ENCODE data around the gene OVCH2.

Gene OVCH2

GRCh38 chr11:7686761-7687160 lies 19.5 kb downstream of the OVCH2 start:
- Histone ChIP-seq H4K20me1 (ENCODE audit: insufficient read depth, low read length) (no peaks in the 10 kb centered on the region), H3K79me2 (ENCODE audit: insufficient read depth, low read length) (no peaks in the 10 kb centered on the region), H3K4me1 (ENCODE audit: insufficient read depth, low read length, severe bottlenecking) (no peaks in the 10 kb centered on the region), H3K36me3 (ENCODE audit: insufficient read depth, low read length) (no peaks in the 10 kb centered on the region), H3K9me3 (ENCODE audit: low read length) (no peaks in the 10 kb centered on the region), H3K27me3 (ENCODE audit: insufficient read depth, low read length) (no peaks in the 10 kb centered on the region), H3K4me3 (ENCODE audit: low read depth, low read length, poor library complexity, severe bottlenecking) (no peak overlapping the region), H3K9me2 (ENCODE audit: low read depth, low read length) (no peaks in the 10 kb centered on the region), H3F3A (ENCODE audit: insufficient read depth, low read length) (no peaks in the 10 kb centered on the region), H3K27ac (ENCODE audit: low read depth, low read length, poor library complexity, severe bottlenecking) (no peak overlapping the region), H3K4me2 (ENCODE audit: low read length) (no peak overlapping the region), H3K9ac (ENCODE audit: low read length) (no peak overlapping the region), H2AFZ (ENCODE audit: low read length) (no peak overlapping the region)
- TF ChIP-seq EZH2 (IDR thresholded peaks at IDR 0.05; ENCODE audit: borderline replicate concordance, low read length) (no peak), CTCF (IDR thresholded peaks at IDR 0.05; ENCODE audit: low read length) (no peak)

GRCh38 chr11:7683571-7683970 lies 22.7 kb downstream of the OVCH2 start:
- H3K27ac ChIP-seq (ENCODE audit: low read depth, low read length, poor library complexity, severe bottlenecking), result no peak overlapping the region
- H3K79me2 ChIP-seq (ENCODE audit: insufficient read depth, low read length), result no peaks in the 10 kb centered on the region
- H3K9me2 ChIP-seq (ENCODE audit: low read depth, low read length), result no peaks in the 10 kb centered on the region
- no peak overlapping the region for H3K9ac ChIP-seq (ENCODE audit: low read length)
- H4K20me1 ChIP-seq (ENCODE audit: insufficient read depth, low read length), result no peaks in the 10 kb centered on the region
- no peak overlapping the region for H3K4me3 ChIP-seq (ENCODE audit: low read depth, low read length, poor library complexity, severe bottlenecking)
- H3F3A ChIP-seq (ENCODE audit: insufficient read depth, low read length), result no peaks in the 10 kb centered on the region
- no peak overlapping the region for H2AFZ ChIP-seq (ENCODE audit: low read length)
- no peaks in the 10 kb centered on the region for H3K36me3 ChIP-seq (ENCODE audit: insufficient read depth, low read length)
- no peaks in the 10 kb centered on the region for H3K27me3 ChIP-seq (ENCODE audit: insufficient read depth, low read length)
- H3K9me3 ChIP-seq (ENCODE audit: low read length), result no peaks in the 10 kb centered on the region
- no peaks in the 10 kb centered on the region for H3K4me1 ChIP-seq (ENCODE audit: insufficient read depth, low read length, severe bottlenecking)
- H3K4me2 ChIP-seq (ENCODE audit: low read length), result no peak overlapping the region
- no peak for TF ChIP-seq CTCF (IDR thresholded peaks at IDR 0.05; ENCODE audit: low read length)
- no peak for TF ChIP-seq EZH2 (IDR thresholded peaks at IDR 0.05; ENCODE audit: borderline replicate concordance, low read length)

DNA sequence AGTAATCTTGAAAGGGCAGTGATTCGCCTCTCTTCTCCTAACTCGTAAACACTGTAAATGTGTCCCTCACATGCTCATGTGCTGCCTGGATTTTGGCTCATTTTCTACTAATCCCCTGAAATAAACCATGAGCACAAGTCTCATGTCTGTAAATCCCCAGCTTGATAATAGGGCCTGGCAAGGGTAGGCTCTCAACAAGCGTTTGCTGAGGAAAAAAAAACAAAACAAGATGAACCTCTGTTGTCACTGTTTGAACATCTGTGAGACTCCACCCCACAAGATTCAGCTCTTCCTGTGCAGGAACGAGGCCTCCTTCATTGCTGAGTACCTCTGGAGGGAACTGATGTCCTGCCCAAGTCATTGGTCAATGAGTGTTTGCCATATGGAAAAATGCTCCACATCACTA lies 28.5 kb downstream of the OVCH2 start:
- Histone ChIP-seq H2AFZ (ENCODE audit: low read length) (no peak overlapping the region), H3K9me3 (ENCODE audit: low read length) (no peaks in the 10 kb centered on the region), H3K4me1 (ENCODE audit: insufficient read depth, low read length, severe bottlenecking) (peaks cover 13% of the 10 kb centered on the region), H3K27me3 (ENCODE audit: insufficient read depth, low read length) (no peaks in the 10 kb centered on the region; the same call in 1 of the 2 replicates), H3K4me2 (ENCODE audit: low read length) (no peak overlapping the region), H3K9ac (ENCODE audit: low read length) (no peak overlapping the region), H4K20me1 (ENCODE audit: insufficient read depth, low read length) (no peaks in the 10 kb centered on the region), H3K36me3 (ENCODE audit: insufficient read depth, low read length) (no peaks in the 10 kb centered on the region; the same call in 1 of the 2 replicates), H3K9me2 (ENCODE audit: low read depth, low read length) (no peaks in the 10 kb centered on the region), H3F3A (ENCODE audit: insufficient read depth, low read length) (no peaks in the 10 kb centered on the region), H3K27ac (ENCODE audit: low read depth, low read length, poor library complexity, severe bottlenecking) (no peak overlapping the region), H3K79me2 (ENCODE audit: insufficient read depth, low read length) (no peaks in the 10 kb centered on the region), H3K4me3 (ENCODE audit: low read depth, low read length, poor library complexity, severe bottlenecking) (no peak overlapping the region)
- TF ChIP-seq CTCF (IDR thresholded peaks at IDR 0.05; ENCODE audit: low read length), result no peak
- TF ChIP-seq EZH2 (IDR thresholded peaks at IDR 0.05; ENCODE audit: borderline replicate concordance, low read length), result no peak
